T-cell (primary cell): ENCODE measurements around the gene APAF1. TPM values are rescaled to one million over a fixed set of nuclear protein-coding genes. Genes with fewer than 3 reads are reported as not detected.
"Not testable (repeated sequence)": the region's sequence is repeated elsewhere in the genome, so short reads cannot be mapped to it uniquely, and the experiment has no call there.

Experiments used
- ATAC-seq, 4 experiments: fragments of 200-7000 bp in 3 of 4; fragments of 150-1000 bp in 1 of 4; cut with Tn5 transposase; replicated peaks in 1 of 4; 1 replicate in 3 of 4; 2 replicates in 1 of 4; pipeline ENCODE4 v1.10.0; 2021; ENCODE audit warnings: moderate library complexity in 3 of 4, mild to moderate bottlenecking in 2 of 4, moderate number of reproducible peaks in 1 of 4
- CTCF ChIA-PET, 2 donors: fragments of 300-600 bp; sonication (Branson Sonifier 250); formaldehyde crosslinking; loops; one replicate each; lab custom pipeline; 2022; ENCODE audit warnings: antibody characterized with exemption in 2 of 2; lab: Charles Lee
- POLR2A ChIA-PET, 2 donors: fragments of 300-600 bp; sonication (Branson Sonifier 250); formaldehyde crosslinking; loops; one replicate each; lab custom pipeline; 2022; ENCODE audit warnings: antibody characterized with exemption in 2 of 2; lab: Charles Lee
- DNase-seq, 35 experiments: peaks; one replicate each; pipeline versions ENCODE4 v3.0.0 to v3.0.0-alpha.2; 2013 to 2023
- H3K27ac ChIP-seq: one replicate; pipeline ENCODE4 v1.5.1; 2013; ENCODE audit warnings: low read length
- H3K27me3 ChIP-seq, 2 experiments: replicated peaks in 1 of 2; 1 replicate in 1 of 2; 2 replicates in 1 of 2; pipeline versions ENCODE4 v1.6.1 to v1.7.0; 2013; ENCODE audit warnings: low read length in 1 of 2, mixed read lengths in 1 of 2; ENCODE audit not compliant: control insufficient read depth in 2 of 2, insufficient read depth in 2 of 2; ENCODE audit errors: extremely low read depth in 1 of 2
- H3K36me3 ChIP-seq, 2 donors: 1 replicate in 1 of 2; 2 replicates in 1 of 2; pipeline versions ENCODE4 v1.6.1 to v1.7.0; 2013; ENCODE audit warnings: low read length in 1 of 2; ENCODE audit not compliant: control insufficient read depth in 2 of 2, insufficient read depth in 1 of 2; ENCODE audit errors: extremely low read depth in 1 of 2
- H3K4me1 ChIP-seq, 2 experiments: 1 replicate in 1 of 2; 2 replicates in 1 of 2; pipeline versions ENCODE4 v1.6.1 to v1.7.0; 2013; ENCODE audit warnings: low read length in 2 of 2, mixed read lengths in 1 of 2; ENCODE audit not compliant: insufficient read depth in 2 of 2, control insufficient read depth in 1 of 2; ENCODE audit errors: extremely low read depth in 1 of 2
- H3K4me3 ChIP-seq, 2 donors: 1 replicate in 1 of 2; 2 replicates in 1 of 2; pipeline versions ENCODE4 v1.5.1 to v1.7.0; 2013; ENCODE audit warnings: mild to moderate bottlenecking in 2 of 2, low read length in 1 of 2, moderate library complexity in 1 of 2; ENCODE audit not compliant: control insufficient read depth in 1 of 2; ENCODE audit errors: extremely low read depth in 1 of 2
- H3K9me3 ChIP-seq: 2 replicates; pipeline ENCODE4 v1.7.0; 2013
- H3K27ac Mint-ChIP-seq, 2 donors: one replicate each; pipeline ENCODE4 v1.8.0; 2020 to 2021; ENCODE audit warnings: mild to moderate bottlenecking in 2 of 2, mixed read lengths in 2 of 2
- H3K27me3 Mint-ChIP-seq, 2 donors: one replicate each; pipeline ENCODE4 v1.8.0; 2021 to 2022; ENCODE audit warnings: mixed read lengths in 2 of 2
- H3K36me3 Mint-ChIP-seq: one replicate; pipeline ENCODE4 v1.8.0; 2021; ENCODE audit warnings: mixed read lengths
- H3K4me1 Mint-ChIP-seq, 3 donors: one replicate each; pipeline ENCODE4 v1.8.0; 2020 to 2022; ENCODE audit warnings: mixed read lengths in 3 of 3, mild to moderate bottlenecking in 1 of 3
- H3K4me3 Mint-ChIP-seq, 3 donors: one replicate each; pipeline ENCODE4 v1.8.0; 2020 to 2022; ENCODE audit warnings: mild to moderate bottlenecking in 3 of 3, mixed read lengths in 3 of 3, moderate library complexity in 3 of 3
- H3K9me3 Mint-ChIP-seq, 3 donors: one replicate each; pipeline ENCODE4 v1.8.0; 2020 to 2022; ENCODE audit warnings: mixed read lengths in 3 of 3
- WGBS: methylation state at CpG from one replicate; pipeline ENCODE4 v1.1.5; 2013; ENCODE audit warnings: missing lambda C conversion rate; ENCODE audit not compliant: insufficient coverage; 5-methylcytosine and 5-hydroxymethylcytosine counted together
- total RNA-seq, 35 experiments: library from RNA in 6 of 35; stranded (reverse) in 6 of 35; fragments of 120-200 nt in 1 of 35; gene quantifications; one replicate each; pipeline versions ENCODE4 v1.2.1 to v1.2.4 and lab custom pipeline; 2013 to 2026

The APAF1 gene, protein sequence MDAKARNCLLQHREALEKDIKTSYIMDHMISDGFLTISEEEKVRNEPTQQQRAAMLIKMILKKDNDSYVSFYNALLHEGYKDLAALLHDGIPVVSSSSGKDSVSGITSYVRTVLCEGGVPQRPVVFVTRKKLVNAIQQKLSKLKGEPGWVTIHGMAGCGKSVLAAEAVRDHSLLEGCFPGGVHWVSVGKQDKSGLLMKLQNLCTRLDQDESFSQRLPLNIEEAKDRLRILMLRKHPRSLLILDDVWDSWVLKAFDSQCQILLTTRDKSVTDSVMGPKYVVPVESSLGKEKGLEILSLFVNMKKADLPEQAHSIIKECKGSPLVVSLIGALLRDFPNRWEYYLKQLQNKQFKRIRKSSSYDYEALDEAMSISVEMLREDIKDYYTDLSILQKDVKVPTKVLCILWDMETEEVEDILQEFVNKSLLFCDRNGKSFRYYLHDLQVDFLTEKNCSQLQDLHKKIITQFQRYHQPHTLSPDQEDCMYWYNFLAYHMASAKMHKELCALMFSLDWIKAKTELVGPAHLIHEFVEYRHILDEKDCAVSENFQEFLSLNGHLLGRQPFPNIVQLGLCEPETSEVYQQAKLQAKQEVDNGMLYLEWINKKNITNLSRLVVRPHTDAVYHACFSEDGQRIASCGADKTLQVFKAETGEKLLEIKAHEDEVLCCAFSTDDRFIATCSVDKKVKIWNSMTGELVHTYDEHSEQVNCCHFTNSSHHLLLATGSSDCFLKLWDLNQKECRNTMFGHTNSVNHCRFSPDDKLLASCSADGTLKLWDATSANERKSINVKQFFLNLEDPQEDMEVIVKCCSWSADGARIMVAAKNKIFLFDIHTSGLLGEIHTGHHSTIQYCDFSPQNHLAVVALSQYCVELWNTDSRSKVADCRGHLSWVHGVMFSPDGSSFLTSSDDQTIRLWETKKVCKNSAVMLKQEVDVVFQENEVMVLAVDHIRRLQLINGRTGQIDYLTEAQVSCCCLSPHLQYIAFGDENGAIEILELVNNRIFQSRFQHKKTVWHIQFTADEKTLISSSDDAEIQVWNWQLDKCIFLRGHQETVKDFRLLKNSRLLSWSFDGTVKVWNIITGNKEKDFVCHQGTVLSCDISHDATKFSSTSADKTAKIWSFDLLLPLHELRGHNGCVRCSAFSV (N-terminal part only)
- total RNA-seq: 10 to 100 TPM; 20.7 to 27.6 (median 23.5) TPM
- 30.9 TPM for total RNA-seq (2013)
- total RNA-seq (lab: John Stamatoyannopoulos, UW): 8.3 to 76.5 (median 38.0) reads per million in 29 experiments

- DNase-seq: peak; percentile 89 to 98 (median 95)
- ChIA-PET CTCF (interaction anchor here (0.6 to 2.0 kb wide), 6 partner anchors 8 to 78 kb away, joined by 3 to 9 read pairs (median 5); partner anchors contain the start of gene SLC25A3 (in 1 of the 2)), POLR2A (interaction anchor here in 1 of 2 donors (1.7 kb wide), 1 partner anchor 52 kb away, joined by 13 read pairs; the partner anchor contains the start of gene SLC25A3)
- peak within 1 kb of the TSS; percentile 54 for H3K27ac ChIP-seq
- peaks cover 15 to 42% (median 38%) of the 10 kb centered on the region in 3 donors for H3K4me1 Mint-ChIP-seq
- peak within 1 kb of the TSS; percentile 97 to 99 (median 98) for H3K4me3 Mint-ChIP-seq
- H3K4me1 ChIP-seq: peaks cover 11 to 15% of the 10 kb centered on the region in 2 experiments
- no peaks in the 10 kb centered on the region for H3K27me3 ChIP-seq
- ATAC-seq: peak; percentile 91 to 95 (median 92)
- no peaks in the 10 kb centered on the region for H3K36me3 Mint-ChIP-seq
- no peaks in the 10 kb centered on the region for H3K27me3 Mint-ChIP-seq
- peak within 1 kb of the TSS; percentile 72 to 91 for H3K4me3 ChIP-seq
- H3K9me3 ChIP-seq: no peaks in the 10 kb centered on the region
- H3K36me3 ChIP-seq: peaks cover 3 to 10% of the 10 kb centered on the region in 2 donors
- H3K27ac Mint-ChIP-seq: peak within 1 kb of the TSS; percentile 92 to 94
- under 1% methylated on average over 84 of the region's 91 CpGs for WGBS
- no peaks in the 10 kb centered on the region for H3K9me3 Mint-ChIP-seq
These were observed at the start of gene APAF1, which contains the start of gene IKBIP for GRCh38 chr12:98644712-98645571. TSS of gene APAF1 (plus strand) at chr12:98645290. CDS start at chr12:98648360, 3,070 bp downstream. TSS of gene IKBIP (minus strand) at chr12:98644788. CDS start at chr12:98644701, 87 bp downstream.

DNA sequence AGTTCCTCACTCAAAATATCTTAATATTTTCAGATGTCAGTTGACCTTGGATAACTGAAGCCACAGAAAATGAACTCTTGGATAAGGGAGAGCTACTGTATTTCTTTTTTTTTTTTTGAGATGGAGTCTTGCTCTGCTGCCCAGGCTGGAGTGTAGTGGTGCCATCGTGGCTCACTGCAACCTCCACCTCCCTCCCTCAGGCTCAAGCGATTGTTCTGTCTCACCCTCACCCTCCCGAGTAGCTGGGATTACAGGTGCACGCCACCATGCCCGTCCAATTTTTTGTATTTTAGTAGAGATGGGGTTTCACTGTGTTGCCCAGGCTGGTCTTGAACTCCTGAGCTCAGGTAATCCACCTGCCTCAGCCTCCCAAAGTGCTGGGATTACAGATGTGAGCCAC lies 47.8 kb upstream of the APAF1 start:
- not testable (repeated sequence) for DNase-seq, H3K27ac Mint-ChIP-seq, H3K4me3 Mint-ChIP-seq, H3K9me3 ChIP-seq, H3K27me3 Mint-ChIP-seq, H3K27me3 ChIP-seq, ATAC-seq, H3K4me3 ChIP-seq, H3K27ac ChIP-seq, H3K9me3 Mint-ChIP-seq
- Mint-ChIP-seq H3K4me1 (peaks cover 27 to 41% (median 36%) of the 10 kb centered on the region in 3 donors), H3K36me3 (peaks cover 36% of the 10 kb centered on the region)
- H3K4me1 ChIP-seq: peaks cover 18 to 20% of the 10 kb centered on the region in 2 experiments
- H3K36me3 ChIP-seq: peaks cover 17 to 63% of the 10 kb centered on the region in 2 donors
- WGBS: no CpG with 5 or more reads among the region's 5 CpGs
- ChIA-PET POLR2A (interaction anchor here (0.6 to 0.7 kb wide), 3 partner anchors 13 to 1598 kb away, joined by 3 to 6 read pairs (median 3); no protein-coding TSS in a partner anchor), CTCF (interaction anchor here (0.6 to 1.2 kb wide), 2 partner anchors 63 to 106 kb away, joined by 3 to 4 read pairs; no protein-coding TSS in a partner anchor)

DNA sequence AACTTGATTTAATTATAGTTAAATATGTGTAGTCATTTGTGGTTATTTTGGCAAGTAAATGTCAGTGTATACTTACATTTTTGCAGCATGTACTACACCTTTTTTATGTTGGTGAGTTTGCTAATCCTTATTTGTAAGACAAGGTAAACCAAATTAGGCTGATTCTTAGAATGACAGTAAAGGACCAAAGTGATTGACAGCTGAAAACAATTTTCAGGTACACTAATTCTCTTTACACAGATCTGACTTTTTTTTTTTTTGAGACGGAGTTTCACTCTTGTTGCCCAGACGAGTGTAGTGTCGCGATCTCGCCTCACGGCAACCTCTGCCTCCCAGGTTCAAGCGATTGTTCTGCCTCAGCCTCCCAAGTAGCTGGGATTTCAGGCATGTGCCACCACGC lies 43.2 kb upstream of the APAF1 start:
- WGBS: 100% methylated on average over 3 of the region's 8 CpGs
- Histone ChIP-seq H3K27ac (no peak overlapping the region), H3K4me3 (no peak overlapping the region), H3K27me3 (no peaks in the 10 kb centered on the region), H3K9me3 (no peaks in the 10 kb centered on the region), H3K4me1 (peaks cover 0 to 3% of the 10 kb centered on the region in 2 experiments), H3K36me3 (peaks cover 17 to 76% of the 10 kb centered on the region in 2 donors)
- ATAC-seq (no peak), DNase-seq (no peak)
- ChIA-PET POLR2A (interaction anchor here (0.5 to 0.6 kb wide), 3 partner anchors 8 to 64 kb away, joined by 3 to 4 read pairs (median 3); partner anchors contain the start of gene SLC25A3 (in 1 of the 2)), CTCF (interaction anchor here in 1 of 2 donors (0.6 to 1.0 kb wide), 3 partner anchors 34 to 1484 kb away, joined by 3 read pairs; no protein-coding TSS in a partner anchor)
- Mint-ChIP-seq H3K9me3 (no peaks in the 10 kb centered on the region), H3K27me3 (no peaks in the 10 kb centered on the region), H3K4me3 (no peak overlapping the region), H3K27ac (no peak overlapping the region), H3K36me3 (peaks cover 35% of the 10 kb centered on the region), H3K4me1 (peaks cover 2 to 9% (median 7%) of the 10 kb centered on the region in 3 donors)

DNA sequence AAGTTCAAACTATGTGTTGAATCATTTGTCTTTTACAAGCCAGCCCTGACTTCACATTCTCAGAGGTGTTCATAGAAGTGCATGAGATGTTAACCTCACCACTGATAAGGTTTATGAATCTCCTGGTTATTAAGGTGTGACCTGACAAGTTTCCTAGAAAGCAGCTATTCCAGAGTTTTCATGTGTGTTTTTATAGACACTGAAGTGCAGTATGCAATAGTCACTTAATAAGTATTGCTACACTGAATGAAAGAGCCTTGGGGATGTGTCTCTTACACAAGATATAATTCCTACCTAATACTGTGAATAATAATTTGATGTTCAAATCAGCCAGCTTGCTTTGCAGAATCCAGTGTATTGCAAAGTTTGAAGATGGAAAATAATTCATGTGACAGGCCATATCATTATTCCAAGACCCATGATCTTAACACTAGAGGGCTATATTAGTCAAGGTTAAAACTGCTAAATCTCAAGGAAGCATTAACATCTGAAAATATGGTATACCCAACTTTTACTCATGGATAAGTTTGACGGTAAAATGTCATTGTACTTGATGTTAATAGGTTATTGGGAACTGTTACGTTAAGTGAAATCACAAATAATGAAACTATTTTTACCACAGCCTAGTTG lies 38.6 kb upstream of the APAF1 start:
- Histone ChIP-seq H3K4me1 (peaks cover 0 to 4% of the 10 kb centered on the region in 2 experiments), H3K4me3 (no peak overlapping the region), H3K36me3 (peaks cover 8 to 32% of the 10 kb centered on the region in 2 donors), H3K9me3 (no peaks in the 10 kb centered on the region), H3K27ac (no peak overlapping the region), H3K27me3 (no peaks in the 10 kb centered on the region)
- peak overlapping the region in 1 of 3 donors; percentile 65 for H3K4me3 Mint-ChIP-seq
- H3K9me3 Mint-ChIP-seq: no peaks in the 10 kb centered on the region
- POLR2A ChIA-PET: interaction anchor here in 1 of 2 donors (0.6 kb wide), 1 partner anchor 1812 kb away, joined by 3 read pairs; no protein-coding TSS in a partner anchor
- H3K36me3 Mint-ChIP-seq: peaks cover 18% of the 10 kb centered on the region
- DNase-seq: no peak
- no peaks in the 10 kb centered on the region for H3K27me3 Mint-ChIP-seq
- CTCF ChIA-PET: interaction anchor here in 1 of 2 donors (0.9 kb wide), 1 partner anchor 13 kb away, joined by 3 read pairs; the partner anchor contains the start of gene SLC25A3
- no peak for ATAC-seq
- no CpG with 5 or more reads among the region's 2 CpGs for WGBS
- H3K4me1 Mint-ChIP-seq: peaks cover 5 to 7% (median 7%) of the 10 kb centered on the region in 3 donors
- H3K27ac Mint-ChIP-seq: no peak overlapping the region

- Mint-ChIP-seq H3K4me3 (no peak overlapping the region), H3K4me1 (peaks cover 9 to 16% (median 14%) of the 10 kb centered on the region in 3 donors), H3K27me3 (no peaks in the 10 kb centered on the region), H3K36me3 (no peaks in the 10 kb centered on the region), H3K9me3 (no peaks in the 10 kb centered on the region), H3K27ac (no peak overlapping the region)
- Histone ChIP-seq H3K27ac (no peak overlapping the region), H3K4me1 (peaks cover 0 to 11% of the 10 kb centered on the region in 2 experiments), H3K4me3 (no peak overlapping the region), H3K9me3 (no peaks in the 10 kb centered on the region), H3K36me3 (no peaks in the 10 kb centered on the region), H3K27me3 (no peaks in the 10 kb centered on the region)
- WGBS: no CpG with 5 or more reads among the region's 2 CpGs
- ATAC-seq (no peak), DNase-seq (no peak)
- CTCF ChIA-PET: no interaction called here
- POLR2A ChIA-PET: no interaction called here
These were observed 34.5 kb upstream of the APAF1 start for GRCh38 chr12:98610596-98610995.
